ENCODE measurements around the gene TENT5C.

The TENT5C gene

GRCh38 chr1:117633423-117633822 is 27.6 kb downstream of the TENT5C start:
- ChIA-PET CTCF (interaction anchor here (1.1 kb wide), 1 partner anchor 99 kb away, joined by 6 read pairs; no protein-coding TSS in a partner anchor), POLR2A (interaction anchor here (0.6 kb wide), 1 partner anchor 38 kb away, joined by 5 read pairs; no protein-coding TSS in a partner anchor)
- no peak for TF ChIP-seq CTCF (IDR thresholded peaks at IDR 0.05; ENCODE audit: control extremely low read depth, extremely low read depth, low read depth, missing control alignments)
- no peak for DNase-seq (ENCODE audit: extremely low spot score)

- DNase-seq (ENCODE audit: extremely low spot score), result no peak
- ChIA-PET POLR2A (no interaction called here), CTCF (no interaction called here)
- no peak for TF ChIP-seq CTCF (IDR thresholded peaks at IDR 0.05; ENCODE audit: control extremely low read depth, extremely low read depth, low read depth, missing control alignments)
Measured at GRCh38 chr1:117633936-117634335, 28.1 kb downstream of the TENT5C start.

GRCh38 chr1:117634631-117635030 is 28.8 kb downstream of the TENT5C start:
- CTCF ChIA-PET, result interaction anchor here (1.5 kb wide), 1 partner anchor 21 kb away, joined by 5 read pairs; no protein-coding TSS in a partner anchor
- no peak for DNase-seq (ENCODE audit: extremely low spot score)
- POLR2A ChIA-PET, result no interaction called here
- TF ChIP-seq CTCF (IDR thresholded peaks at IDR 0.05; ENCODE audit: control extremely low read depth, extremely low read depth, low read depth, missing control alignments), result no peak

GRCh38 chr1:117635805-117636204 is 30.0 kb downstream of the TENT5C start:
- no peak for DNase-seq (ENCODE audit: extremely low spot score)
- POLR2A ChIA-PET, result no interaction called here
- CTCF ChIA-PET, result interaction anchor here (1.5 kb wide), 1 partner anchor 20 kb away, joined by 5 read pairs; no protein-coding TSS in a partner anchor
- no peak for TF ChIP-seq CTCF (IDR thresholded peaks at IDR 0.05; ENCODE audit: control extremely low read depth, extremely low read depth, low read depth, missing control alignments)

GRCh38 chr1:117636637-117637425 is 31.0 kb downstream of the TENT5C start:
- DNase-seq (ENCODE audit: extremely low spot score), result no peak
- POLR2A ChIA-PET, result no interaction called here
- CTCF ChIA-PET, result interaction anchor here (0.6 to 2.3 kb wide), 7 partner anchors 12 to 122 kb away, joined by 3 to 8 read pairs (median 3); no protein-coding TSS in a partner anchor
- TF ChIP-seq CTCF (IDR thresholded peaks at IDR 0.05; ENCODE audit: control extremely low read depth, extremely low read depth, low read depth, missing control alignments), result no peak

GRCh38 chr1:117638141-117638540 is 32.3 kb downstream of the TENT5C start:
- POLR2A ChIA-PET, result no interaction called here
- CTCF ChIA-PET, result interaction anchor here (1.5 to 2.3 kb wide), 5 partner anchors 9 to 120 kb away, joined by 3 to 8 read pairs (median 5); no protein-coding TSS in a partner anchor
- TF ChIP-seq CTCF (IDR thresholded peaks at IDR 0.05; ENCODE audit: control extremely low read depth, extremely low read depth, low read depth, missing control alignments), result no peak
- DNase-seq (ENCODE audit: extremely low spot score), result no peak

Data from GM10248 (cell line).